ENCODE measurements around the gene ZIC4. TPM values are rescaled to one million over a fixed set of nuclear protein-coding genes. Genes with fewer than 3 reads are reported as not detected.

Gene ZIC4
- total RNA-seq, 1 experiment from 2014 or later = 0.21 TPM

GRCh38 chr3:147371771-147372340 is 34.5 kb downstream of the ZIC4 start:
- no peak for DNase-seq (ENCODE audit: low spot score)

- DNase-seq (ENCODE audit: low spot score) = no peak
Measured at GRCh38 chr3:147371140-147371539, 35.2 kb downstream of the ZIC4 start.

- no peak for DNase-seq (ENCODE audit: low spot score)
Measured at GRCh38 chr3:147370349-147370748, 36.0 kb downstream of the ZIC4 start.

GRCh38 chr3:147369661-147370123 is 36.7 kb downstream of the ZIC4 start:
- DNase-seq (ENCODE audit: low spot score) = no peak

DNA sequence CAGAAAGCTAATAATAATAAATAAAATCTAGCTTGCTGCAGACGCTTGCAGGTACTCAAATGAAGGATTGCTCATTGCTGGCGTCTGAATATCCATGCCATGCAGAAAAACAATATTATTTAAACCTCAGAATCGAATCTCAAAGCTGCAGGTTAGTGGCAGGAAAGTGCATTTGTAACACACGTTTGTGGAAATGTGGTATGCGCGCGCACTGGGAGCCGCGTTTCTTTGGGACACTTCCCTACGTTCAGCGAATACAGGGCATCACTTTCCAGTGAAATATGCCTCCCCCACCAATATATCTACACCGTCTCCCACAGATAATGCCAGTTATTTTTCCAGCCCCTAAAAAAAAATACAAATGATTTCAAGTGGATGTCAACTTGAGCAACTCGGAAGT is 37.1 kb downstream of the ZIC4 start:
- DNase-seq (ENCODE audit: low spot score) = no peak

DNA sequence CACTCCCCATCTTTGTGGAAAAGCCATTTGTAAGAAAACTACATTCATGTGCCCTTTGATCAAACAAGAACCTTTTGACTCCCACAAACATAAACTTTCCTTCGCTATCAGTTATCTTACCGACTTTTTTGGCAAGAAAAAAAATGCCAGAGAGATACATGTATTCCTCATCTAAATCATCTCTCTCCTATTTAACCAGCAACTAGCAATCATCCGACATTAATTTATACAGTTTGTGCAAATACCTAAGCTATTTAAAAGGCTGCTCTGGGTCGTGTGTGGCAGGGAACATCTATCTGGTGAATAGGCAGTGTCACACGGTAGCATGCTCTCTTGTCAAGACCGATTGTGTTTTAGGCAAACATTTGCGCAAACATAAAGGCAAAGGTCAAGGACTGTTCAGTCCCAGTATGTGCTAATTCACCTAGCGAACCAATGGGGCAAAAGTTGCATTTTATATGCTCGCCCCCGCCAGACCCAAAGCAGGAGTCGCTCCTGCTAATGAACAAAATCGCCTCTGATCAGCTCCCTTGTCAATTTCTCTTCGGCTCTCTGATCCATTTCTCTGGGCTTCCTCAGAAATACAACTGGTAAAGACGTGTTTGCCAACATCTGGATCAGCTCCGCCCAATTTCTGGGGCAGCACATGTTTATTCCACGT is 37.7 kb downstream of the ZIC4 start:
- DNase-seq (ENCODE audit: low spot score) = no peak

GRCh38 chr3:147368151-147368550 is 38.2 kb downstream of the ZIC4 start:
- DNase-seq (ENCODE audit: low spot score) = no peak

- DNase-seq (ENCODE audit: low spot score) = no peak
Measured at GRCh38 chr3:147367676-147368075, 38.7 kb downstream of the ZIC4 start.

DNA sequence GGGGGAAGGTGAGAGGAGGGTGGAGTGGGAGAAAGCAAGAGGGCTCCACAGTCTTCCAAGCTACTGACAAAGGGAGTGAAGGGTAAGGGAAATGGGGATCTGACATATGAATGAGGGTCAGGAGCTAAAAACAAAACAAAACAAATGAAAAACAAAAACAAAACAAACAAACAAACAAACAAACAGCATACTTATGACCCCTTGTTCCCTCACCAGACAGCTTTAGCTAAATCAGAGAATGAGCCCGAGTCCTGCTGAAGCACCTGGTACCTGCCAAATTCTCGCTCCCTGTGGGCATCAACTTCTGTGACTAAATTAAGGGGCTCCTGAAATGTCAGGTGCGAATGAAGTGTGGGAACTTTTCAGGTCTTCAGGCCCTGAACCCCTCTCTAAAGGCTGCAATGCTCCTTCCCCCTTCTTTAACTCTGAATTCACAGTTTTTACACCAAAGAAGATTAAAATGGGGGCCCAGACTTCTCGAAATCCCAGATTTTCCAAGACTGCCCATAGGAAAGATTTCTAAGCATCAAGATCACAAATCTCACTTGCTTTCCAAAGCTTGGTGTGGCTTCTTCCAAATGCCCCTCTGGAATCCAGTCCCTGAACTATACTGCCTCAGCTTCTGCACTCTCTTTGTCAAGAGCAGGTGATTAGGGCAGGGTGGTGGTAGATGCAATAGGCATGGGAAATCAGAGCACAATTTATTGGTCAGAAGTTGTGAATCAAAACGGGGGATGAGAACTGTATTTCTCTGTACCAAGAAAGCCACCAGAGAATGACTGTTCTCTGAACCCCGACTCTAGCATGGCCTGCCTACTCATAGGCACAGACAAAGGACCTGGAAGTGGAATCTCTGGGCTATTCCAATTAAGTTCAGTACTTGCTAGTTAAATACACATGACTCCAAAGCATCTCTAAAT is 40.9 kb downstream of the ZIC4 start:
- no peak for DNase-seq (ENCODE audit: low spot score)

DNA sequence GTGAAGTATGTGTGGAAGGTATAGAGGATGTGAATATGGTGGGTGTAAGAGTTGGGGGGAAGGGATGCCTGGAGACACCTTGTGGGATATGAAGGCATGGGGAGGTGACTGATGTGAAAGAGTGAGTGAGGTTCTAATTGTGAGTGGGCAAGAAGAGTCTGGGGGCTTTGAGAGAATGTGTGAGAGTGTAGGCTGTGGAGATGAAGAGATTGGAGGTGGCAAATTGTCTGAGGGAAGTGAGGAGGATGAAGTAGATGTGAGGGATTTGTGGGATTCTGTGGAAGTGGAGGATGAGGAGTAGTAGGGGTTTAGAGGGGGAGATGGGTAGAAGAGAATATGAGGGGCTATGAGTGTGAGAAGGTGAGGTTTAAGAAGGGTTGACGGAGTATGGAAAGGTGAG is 41.6 kb downstream of the ZIC4 start:
- no peak for DNase-seq (ENCODE audit: low spot score)

DNA sequence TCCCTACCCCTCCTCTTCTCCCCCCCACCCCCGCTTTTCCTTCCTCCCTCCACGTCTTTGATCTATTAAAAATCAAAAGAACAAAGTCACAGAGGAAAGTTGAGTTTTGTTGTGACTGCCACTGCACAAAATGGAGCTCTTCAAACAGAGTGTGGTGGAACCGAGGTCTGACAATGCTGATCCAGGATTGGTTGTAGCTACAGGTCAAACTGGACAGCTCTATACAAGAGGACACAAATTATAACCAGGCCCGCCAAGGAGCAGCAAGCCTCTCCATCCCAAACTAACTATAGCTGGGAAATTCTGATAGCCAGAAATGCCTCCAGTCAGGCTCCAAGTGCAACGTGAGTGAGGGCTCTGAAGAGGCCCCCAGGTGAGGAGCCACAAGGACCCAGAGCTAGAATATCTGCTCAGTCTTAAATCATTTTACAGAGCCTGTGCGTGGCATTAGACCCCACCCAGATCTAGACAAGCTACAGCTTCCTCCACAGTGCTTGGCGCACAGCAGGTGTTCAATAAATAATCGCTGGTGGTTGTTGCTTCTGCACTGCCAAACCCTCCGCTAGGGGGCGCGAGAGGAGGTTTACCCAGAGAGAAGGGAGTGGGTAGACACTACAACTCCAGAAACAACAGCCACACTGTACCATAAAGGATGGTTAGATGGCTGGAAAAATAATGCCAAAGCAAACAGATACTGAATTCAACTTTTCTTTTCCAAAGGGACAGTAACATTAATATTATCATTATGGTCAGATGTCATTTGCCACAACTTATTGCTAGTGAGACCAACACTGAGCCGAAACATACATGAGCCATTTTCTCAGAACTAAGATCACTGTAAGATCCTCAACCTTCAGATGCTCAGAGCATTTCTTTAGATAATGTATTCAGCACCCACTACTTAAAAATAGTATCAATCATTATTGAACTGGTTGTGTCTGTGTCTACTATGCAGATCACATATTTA is 44.6 kb downstream of the ZIC4 start:
- DNase-seq (ENCODE audit: low spot score) = peak; percentile 51

DNA sequence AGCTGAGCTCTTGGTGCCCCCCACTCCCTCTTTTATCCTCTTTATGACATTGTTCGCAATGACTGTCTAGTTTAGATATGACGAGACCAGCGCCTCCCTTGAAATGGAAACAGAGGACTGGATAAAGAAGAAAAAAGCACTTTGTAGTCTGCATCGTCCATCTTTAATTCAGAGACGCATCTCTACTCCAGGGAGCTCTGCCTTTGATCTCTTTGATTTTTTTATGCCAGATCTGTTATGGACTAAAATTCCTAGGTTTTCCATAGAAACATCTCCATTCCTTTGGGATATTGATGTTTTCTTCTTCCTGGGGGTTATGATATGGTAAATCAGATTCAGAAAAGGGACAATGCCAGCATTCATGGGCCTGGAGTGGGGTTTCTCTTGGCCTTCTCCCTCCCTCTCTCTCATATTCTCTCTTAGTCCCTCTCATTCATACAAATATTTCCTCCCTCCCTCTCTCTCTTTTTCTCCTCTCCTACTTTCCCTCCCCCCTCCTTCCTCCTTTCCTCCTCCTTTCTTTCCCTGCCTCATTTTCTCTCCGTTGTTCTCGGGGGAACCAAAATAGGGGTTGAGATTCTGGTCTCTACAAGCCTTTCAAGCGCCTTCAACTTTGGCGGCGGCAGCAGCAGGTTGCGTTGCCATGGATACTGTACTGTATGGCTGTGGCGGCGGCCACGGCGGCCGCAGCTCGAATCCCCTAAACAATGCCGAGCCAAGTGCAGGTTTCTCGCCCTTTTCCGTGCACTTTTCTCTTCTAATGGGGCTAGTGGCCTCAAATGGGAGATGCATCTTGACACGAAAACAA is 45.5 kb downstream of the ZIC4 start:
- no peak for DNase-seq (ENCODE audit: low spot score)

DNA sequence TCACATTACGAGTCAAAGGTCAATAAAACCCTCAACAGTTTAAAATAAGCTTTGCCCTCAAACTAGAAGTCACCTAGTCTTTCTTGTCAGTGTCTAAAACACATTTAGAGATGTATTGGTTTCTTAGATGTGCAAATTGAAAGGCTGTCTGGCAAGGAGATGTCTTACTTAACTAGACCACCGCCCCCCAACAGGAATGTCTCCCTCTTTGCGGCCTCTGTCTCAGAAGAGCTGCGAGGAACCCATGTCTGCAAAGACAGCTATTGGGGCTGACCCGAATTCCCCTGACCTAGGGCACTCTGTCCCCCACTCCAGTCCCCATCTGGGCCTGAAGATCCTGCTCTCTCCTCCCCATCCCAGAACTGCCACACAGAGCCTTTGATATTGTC is 46.3 kb downstream of the ZIC4 start:
- no peak for DNase-seq (ENCODE audit: low spot score)

DNA sequence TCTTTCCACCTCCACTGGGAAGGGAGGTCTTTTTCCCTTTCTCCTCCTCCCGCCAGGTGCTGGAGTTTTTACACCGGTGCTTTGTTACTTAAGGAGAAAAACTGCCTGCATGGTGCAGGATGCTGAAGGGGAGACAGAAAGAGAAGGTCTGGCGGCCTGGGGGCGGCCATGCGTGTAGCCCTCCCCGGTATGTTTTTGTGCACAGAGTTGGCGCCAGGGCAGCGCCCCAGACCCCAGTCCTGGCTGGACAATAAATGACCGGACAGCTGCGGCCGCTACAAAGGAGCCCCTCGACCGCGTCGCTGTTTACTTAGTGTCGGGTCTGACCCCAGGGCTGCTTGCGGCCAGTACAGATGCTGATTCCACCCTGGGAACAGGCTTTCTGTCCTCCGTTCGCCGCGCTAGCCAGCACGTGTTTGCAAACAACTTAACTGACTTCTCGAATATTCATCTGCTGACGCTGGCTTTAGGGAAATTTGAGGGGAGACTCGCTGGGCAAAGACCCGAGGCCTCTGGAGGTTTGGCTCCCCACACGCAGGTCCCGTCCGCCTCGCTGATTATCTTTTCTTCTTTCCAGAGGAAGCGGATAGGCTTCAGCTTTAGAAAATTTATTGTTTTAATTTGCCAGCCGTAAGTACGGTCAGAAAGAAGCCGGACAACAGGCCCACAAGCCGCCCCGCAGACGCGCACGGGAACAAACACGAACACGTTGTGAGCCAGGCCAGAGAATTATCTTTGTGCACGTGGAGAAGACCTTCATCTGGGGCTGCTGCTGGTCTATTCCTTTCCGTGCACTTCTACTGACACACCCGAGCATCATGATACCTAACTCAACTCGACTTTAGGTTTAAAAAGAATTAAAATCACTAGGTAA is 46.9 kb downstream of the ZIC4 start:
- DNase-seq (ENCODE audit: low spot score) = no peak

GRCh38 chr3:147358144-147358992 is 48.0 kb downstream of the ZIC4 start:
- DNase-seq (ENCODE audit: low spot score) = no peak

- no peak for DNase-seq (ENCODE audit: low spot score)
Measured at GRCh38 chr3:147356909-147357900, 49.1 kb downstream of the ZIC4 start.

GRCh38 chr3:147356145-147356908 is 50.0 kb downstream of the ZIC4 start:
- DNase-seq (ENCODE audit: low spot score) = no peak
